Adrenal gland (tissue), 12 donors: ENCODE data around the gene OSGIN1. TPM values are rescaled to one million over a fixed set of nuclear protein-coding genes. Genes with fewer than 3 reads are reported as not detected.
A peak's percentile ranks its signal among the peaks of the same experiment; 100 is the strongest.
"Not testable (repeated sequence)": the region's sequence is repeated elsewhere in the genome, so short reads cannot be mapped to it uniquely, and the experiment has no call there.

Experiments
- DNase-seq, 7 donors: peaks; one replicate each; pipeline ENCODE4 v3.0.0-alpha.2; 2019 to 2020
- H3K27ac ChIP-seq, 5 donors: fragments of 200-600 bp; sonication (generic) in 4 of 5; 1 replicate in 3 of 5; 2 replicates in 2 of 5; pipeline versions ENCODE4 v1.5.1 to v1.8.0; 2016 to 2020; ENCODE audit warnings: mild to moderate bottlenecking in 1 of 5
- H3K27me3 ChIP-seq: fragments of 200-600 bp; 2 replicates; pipeline ENCODE4 v1.8.0; 2021
- H3K36me3 ChIP-seq, 2 donors: fragments of 200-600 bp; replicated peaks in 1 of 2; 1 replicate in 1 of 2; 2 replicates in 1 of 2; pipeline versions ENCODE4 v1.5.1 to v1.8.0; 2018 to 2022
- H3K4me1 ChIP-seq, 2 donors: fragments of 200-600 bp; replicated peaks in 1 of 2; 1 replicate in 1 of 2; 2 replicates in 1 of 2; pipeline versions ENCODE4 v1.5.1 to v1.8.0; 2018 to 2021
- H3K4me3 ChIP-seq, 4 donors: fragments of 200-600 bp; sonication (generic) in 3 of 4; one replicate each; pipeline ENCODE4 v1.5.1; 2016 to 2018
- H3K9me3 ChIP-seq, 3 donors: fragments of 200-600 bp; sonication (generic) in 1 of 3; replicated peaks in 1 of 3; 1 replicate in 2 of 3; 2 replicates in 1 of 3; pipeline versions ENCODE4 v1.5.1 to v1.8.0; 2016 to 2021
- CTCF ChIP-seq, 6 experiments: fragments of 450-650 bp in 4 of 6; fragments of 200-600 bp in 2 of 6; sonication (generic) in 1 of 6; IDR thresholded peaks; 1 replicate in 5 of 6; 2 replicates in 1 of 6; pipeline versions ENCODE4 v1.5.1 to v1.8.0; 2016 to 2021; ENCODE audit warnings: antibody characterized with exemption in 6 of 6, mild to moderate bottlenecking in 2 of 6, moderate library complexity in 1 of 6
- POLR2A ChIP-seq, 2 donors: fragments of 450-650 bp; IDR thresholded peaks; one replicate each; pipeline ENCODE4 v1.6.1; 2017; ENCODE audit warnings: antibody characterized with exemption in 2 of 2, mild to moderate bottlenecking in 2 of 2, moderate library complexity in 1 of 2
- WGBS, 4 donors: extraction: QIAGEN DNeasy Blood & Tissue Kit in 2 of 4; methylation state at CpG; one replicate each; pipeline versions ENCODE4 v1.1.5 to v1.1.7; 2013 to 2017; 5-methylcytosine and 5-hydroxymethylcytosine counted together
- intact Hi-C, 2 donors: fragments of 100-400 bp; cut with DNase I; formaldehyde crosslinking; loops; one replicate each; pipeline versions ENCODE4 v1.14.1 to v1.15.0; 2022 to 2023
- polyA plus RNA-seq, 3 donors: library from polyadenylated mRNA; stranded (reverse); fragments of 200-250 nt in 2 of 3; fragments of 350-450 nt in 1 of 3; fragmentation: Illumina TruSeq in 1 of 3; extraction: RNeasy Lipid Tissue Mini Kit (QIAGEN cat#74804) in 1 of 3; gene quantifications; one replicate each; pipeline ENCODE4 v1.2.3, GENCODE V29; 2013 to 2014
- total RNA-seq, 9 donors: library from RNA; depleted of rRNA in 4 of 9; stranded (reverse); fragments of >200 nt in 4 of 9; fragments of 120-200 nt in 1 of 9; fragmentation: NEBNext Ultra II Directional in 1 of 9; extraction: Animal tissue kit (Norgen Biotek cat#: 25700) in 1 of 9; gene quantifications; one replicate each; pipeline versions ENCODE4 v1.1.0 to v1.2.4, GENCODE V29; 2013 to 2023
- donor health status: healthy with polysubstance abuse.
- donor health status: Bipolar disorder and iron deficiency.
- donor health status: DM: yes; HTN: yes; CAD: no.
- donor health status: DM: no; HTN: no; CAD: no.
- donor health status: DM: no; HTN: no; CAD: no.
- donor health status: DM: yes; HTN: yes; CAD: no.

The OSGIN1 gene
- total and polyA plus RNA-seq, 12 donors = 16.1 to 64.9 (median 19.3) TPM

GRCh38 chr16:83939266-83939855 is 13.7 kb upstream of the OSGIN1 start:
- peak overlapping the region in 2 of 5 donors; percentile 38 to 60 for H3K27ac ChIP-seq
- H3K9me3 ChIP-seq = no peaks in the 10 kb centered on the region
- TF ChIP-seq POLR2A (IDR thresholded peaks at IDR 0.05) (no peak), CTCF (IDR thresholded peaks at IDR 0.05) (peak in 2 of 6 experiments; percentile 23 to 26)
- no peaks in the 10 kb centered on the region for H3K27me3 ChIP-seq
- no peak overlapping the region for H3K4me3 ChIP-seq
- WGBS, 4 donors = 35 to 44% (median 41%) methylated on average over 8 to 12 of the region's 12 CpGs
- H3K36me3 ChIP-seq = no peaks in the 10 kb centered on the region
- H3K4me1 ChIP-seq = peaks cover 0 to 20% of the 10 kb centered on the region in 2 donors
- DNase-seq = peak in 2 of 7 donors; percentile 22 to 49
- intact Hi-C loops = no loop called here

GRCh38 chr16:83940119-83940518 is 12.9 kb upstream of the OSGIN1 start:
- no peak for TF ChIP-seq CTCF (IDR thresholded peaks at IDR 0.05)
- TF ChIP-seq POLR2A (IDR thresholded peaks at IDR 0.05) = no peak
- intact Hi-C loops = no loop called here
- Histone ChIP-seq H3K4me3 (no peak overlapping the region), H3K4me1 (peaks cover 0 to 20% of the 10 kb centered on the region in 2 donors), H3K9me3 (no peaks in the 10 kb centered on the region), H3K27ac (no peak overlapping the region), H3K36me3 (no peaks in the 10 kb centered on the region), H3K27me3 (no peaks in the 10 kb centered on the region)
- DNase-seq = no peak
- 77 to 86% (median 80%) methylated on average over 8 to 12 of the region's 12 CpGs for WGBS, 4 donors

- TF ChIP-seq CTCF (IDR thresholded peaks at IDR 0.05) (no peak), POLR2A (IDR thresholded peaks at IDR 0.05) (no peak)
- intact Hi-C loops = no loop called here
- no peak overlapping the region for H3K27ac ChIP-seq
- no peak overlapping the region for H3K4me3 ChIP-seq
- peaks cover 0 to 20% of the 10 kb centered on the region in 2 donors for H3K4me1 ChIP-seq
- no peaks in the 10 kb centered on the region for H3K36me3 ChIP-seq
- H3K27me3 ChIP-seq = no peaks in the 10 kb centered on the region
- WGBS, 4 donors = 87 to 94% (median 91%) methylated on average over 27 to 28 of the region's 28 CpGs
- no peak for DNase-seq
- H3K9me3 ChIP-seq = no peaks in the 10 kb centered on the region
Measured at GRCh38 chr16:83940630-83941378, 12.2 kb upstream of the OSGIN1 start.

- DNase-seq, H3K27me3 ChIP-seq, H3K27ac ChIP-seq, H3K4me3 ChIP-seq, intact Hi-C loops, H3K9me3 ChIP-seq, H3K36me3 ChIP-seq: not testable (repeated sequence)
- 97 to 99% (median 98%) methylated on average over 9 of the region's 9 CpGs for WGBS, 4 donors
- peaks cover 0 to 20% of the 10 kb centered on the region in 2 donors for H3K4me1 ChIP-seq
Measured at GRCh38 chr16:83941546-83941945, 11.5 kb upstream of the OSGIN1 start.
